ENCODE data around the gene IGFBP6.

IGFBP6 gene

DNA sequence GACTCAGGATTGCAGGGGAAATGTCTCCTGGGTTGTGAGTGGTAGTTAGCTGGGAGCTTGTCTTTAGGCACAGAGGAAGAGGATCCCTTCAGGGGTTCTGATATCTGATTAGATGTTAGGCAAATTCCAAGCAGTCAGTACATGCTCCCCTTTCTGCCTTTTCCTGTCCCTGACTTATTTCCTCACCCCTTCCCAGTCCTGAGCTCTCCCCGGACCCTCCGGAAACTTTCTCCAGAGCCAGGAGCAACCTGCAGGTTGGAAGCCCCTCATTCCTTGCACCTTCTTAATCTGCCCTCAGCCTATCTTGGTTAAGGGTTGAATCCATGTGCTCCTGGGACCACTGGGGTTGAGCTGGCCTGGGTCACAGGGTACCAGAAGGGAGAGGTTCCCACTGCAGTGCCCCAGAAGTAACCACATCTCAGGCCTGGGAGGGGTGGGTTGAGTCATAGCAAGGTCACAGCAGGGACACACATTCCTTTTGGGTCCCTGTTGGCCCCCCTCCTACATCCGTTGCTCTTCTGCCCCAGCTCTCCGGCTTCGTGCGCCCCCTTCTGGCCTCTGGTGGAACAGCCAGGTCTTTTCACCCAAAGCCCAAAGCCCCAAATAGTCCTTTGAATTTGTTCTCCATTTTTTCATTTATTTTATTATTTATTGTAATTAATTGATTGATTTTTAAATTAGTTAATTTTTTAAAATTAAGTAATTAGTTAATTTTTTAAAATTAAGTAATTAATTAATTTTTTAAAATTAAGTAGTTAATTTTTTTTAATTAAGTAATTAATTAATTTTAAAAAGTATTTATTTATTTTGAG, 1.8 kb downstream of the IGFBP6 start (continued):
- TF ChIP-seq ZBTB1 (tag by site-specific recombination; IDR thresholded peaks at IDR 0.05) (no peak), KLF7 (tag by site-specific recombination; IDR thresholded peaks at IDR 0.05; ENCODE audit: borderline replicate concordance) (no peak), MEIS1 (CRISPR knock-in tag; IDR thresholded peaks at IDR 0.05; ENCODE audit: borderline replicate concordance) (no peak), ZBTB7A (tag by site-specific recombination; IDR thresholded peaks at IDR 0.05; ENCODE audit: low read depth) (no peak; the same call in 1 of the 2 replicates), KLF1 (tag by site-specific recombination; IDR thresholded peaks at IDR 0.05) (peak; percentile 52; the same call in 1 of the 2 replicates), ZNF585B (tag by site-specific recombination; IDR thresholded peaks at IDR 0.05) (no peak), ZNF121 (tag by site-specific recombination; IDR thresholded peaks at IDR 0.05) (no peak), ZNF2 (tag by site-specific recombination; IDR thresholded peaks at IDR 0.05) (peak; percentile 74), ZNF629 (tag by site-specific recombination; IDR thresholded peaks at IDR 0.05) (peak; percentile 69), ZNF670 (tag by site-specific recombination; IDR thresholded peaks at IDR 0.05; ENCODE audit: low read depth) (no peak), KLF8 (tag by site-specific recombination; IDR thresholded peaks at IDR 0.05) (peak; percentile 75), ZNF423 (tag by site-specific recombination; IDR thresholded peaks at IDR 0.05) (peak; percentile 57; the same call in 1 of the 2 replicates), ZNF560 (tag by site-specific recombination; IDR thresholded peaks at IDR 0.05; ENCODE audit: borderline replicate concordance) (no peak), MZF1 (tag by site-specific recombination; IDR thresholded peaks at IDR 0.05; ENCODE audit: borderline replicate concordance) (no peak), BCL11B (tag by site-specific recombination; IDR thresholded peaks at IDR 0.05; ENCODE audit: low read depth) (no peak), ZFHX2 (tag by site-specific recombination; conservative IDR thresholded peaks at IDR 0.05) (peak; percentile 28; the same call in 1 of the 2 replicates), ZNF596 (tag by site-specific recombination; IDR thresholded peaks at IDR 0.05) (no peak), ZBTB49 (tag by site-specific recombination; IDR thresholded peaks at IDR 0.05; ENCODE audit: low read depth) (no peak), ZNF354C (tag by site-specific recombination; IDR thresholded peaks at IDR 0.05; ENCODE audit: borderline replicate concordance, low read depth) (no peak), SALL2 (tag by site-specific recombination; IDR thresholded peaks at IDR 0.05; ENCODE audit: borderline replicate concordance) (no peak), INSM2 (tag by site-specific recombination; IDR thresholded peaks at IDR 0.05) (peak; percentile 91), SP7 (tag by site-specific recombination; IDR thresholded peaks at IDR 0.05) (peak; percentile 73; the same call in 1 of the 2 replicates), GFI1B (tag by site-specific recombination; IDR thresholded peaks at IDR 0.05) (no peak), SCRT1 (tag by site-specific recombination; IDR thresholded peaks at IDR 0.05; ENCODE audit: borderline replicate concordance) (no peak), ZNF175 (tag by site-specific recombination; IDR thresholded peaks at IDR 0.05) (no peak), ZNF548 (tag by site-specific recombination; IDR thresholded peaks at IDR 0.05) (no peak), ZNF510 (tag by site-specific recombination; IDR thresholded peaks at IDR 0.05; ENCODE audit: insufficient replicate concordance) (no peak), SP3 (tag by site-specific recombination; IDR thresholded peaks at IDR 0.05) (peak; percentile 46), HOXA7 (CRISPR knock-in tag; IDR thresholded peaks at IDR 0.05; ENCODE audit: borderline replicate concordance) (no peak)
- TF ChIP-seq, protein P1, sequence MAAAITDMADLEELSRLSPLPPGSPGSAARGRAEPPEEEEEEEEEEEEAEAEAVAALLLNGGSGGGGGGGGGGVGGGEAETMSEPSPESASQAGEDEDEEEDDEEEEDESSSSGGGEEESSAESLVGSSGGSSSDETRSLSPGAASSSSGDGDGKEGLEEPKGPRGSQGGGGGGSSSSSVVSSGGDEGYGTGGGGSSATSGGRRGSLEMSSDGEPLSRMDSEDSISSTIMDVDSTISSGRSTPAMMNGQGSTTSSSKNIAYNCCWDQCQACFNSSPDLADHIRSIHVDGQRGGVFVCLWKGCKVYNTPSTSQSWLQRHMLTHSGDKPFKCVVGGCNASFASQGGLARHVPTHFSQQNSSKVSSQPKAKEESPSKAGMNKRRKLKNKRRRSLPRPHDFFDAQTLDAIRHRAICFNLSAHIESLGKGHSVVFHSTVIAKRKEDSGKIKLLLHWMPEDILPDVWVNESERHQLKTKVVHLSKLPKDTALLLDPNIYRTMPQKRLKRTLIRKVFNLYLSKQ (tag by site-specific recombination; IDR thresholded peaks at IDR 0.05; ENCODE audit: borderline replicate concordance), result no peak
- TF ChIP-seq, protein P2, sequence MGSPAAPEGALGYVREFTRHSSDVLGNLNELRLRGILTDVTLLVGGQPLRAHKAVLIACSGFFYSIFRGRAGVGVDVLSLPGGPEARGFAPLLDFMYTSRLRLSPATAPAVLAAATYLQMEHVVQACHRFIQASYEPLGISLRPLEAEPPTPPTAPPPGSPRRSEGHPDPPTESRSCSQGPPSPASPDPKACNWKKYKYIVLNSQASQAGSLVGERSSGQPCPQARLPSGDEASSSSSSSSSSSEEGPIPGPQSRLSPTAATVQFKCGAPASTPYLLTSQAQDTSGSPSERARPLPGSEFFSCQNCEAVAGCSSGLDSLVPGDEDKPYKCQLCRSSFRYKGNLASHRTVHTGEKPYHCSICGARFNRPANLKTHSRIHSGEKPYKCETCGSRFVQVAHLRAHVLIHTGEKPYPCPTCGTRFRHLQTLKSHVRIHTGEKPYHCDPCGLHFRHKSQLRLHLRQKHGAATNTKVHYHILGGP (tag by site-specific recombination; IDR thresholded peaks at IDR 0.05), result no peak

Data from HEK293 (cell line).